Smooth muscle cell (in vitro differentiated cells): ENCODE measurements around the gene ZBTB20. TPM values are rescaled to one million over a fixed set of nuclear protein-coding genes. Genes with fewer than 3 reads are reported as not detected.

Experiments
- DNase-seq: peaks from one replicate; lab custom pipeline; 2025; ENCODE audit not compliant: unreplicated experiment; lab: John Stamatoyannopoulos, UW
- H2AFZ ChIP-seq: fragments of 200-600 bp; sonication (generic); 2 replicates; pipeline ENCODE4 v1.6.0; 2016; ENCODE audit warnings: antibody characterized with exemption, low read depth, mild to moderate bottlenecking
- H3F3A ChIP-seq: fragments of 200-600 bp; sonication (generic); 2 replicates; pipeline ENCODE4 v1.6.0; 2017; ENCODE audit warnings: antibody characterized with exemption, low read depth
- H3K27ac ChIP-seq: fragments of 200-600 bp; sonication (generic); 2 replicates; pipeline ENCODE4 v1.5.1; 2016; ENCODE audit warnings: low read depth, mild to moderate bottlenecking
- H3K27me3 ChIP-seq: fragments of 200-600 bp; sonication (generic); 2 replicates; pipeline ENCODE4 v1.6.1; 2016; ENCODE audit warnings: low read depth, mild to moderate bottlenecking
- H3K36me3 ChIP-seq: fragments of 200-600 bp; sonication (generic); 2 replicates; pipeline ENCODE4 v1.5.1; 2016; ENCODE audit warnings: low read depth
- H3K4me1 ChIP-seq: fragments of 200-600 bp; sonication (generic); 2 replicates; pipeline ENCODE4 v1.5.1; 2016; ENCODE audit warnings: low read depth
- H3K4me2 ChIP-seq: fragments of 200-600 bp; sonication (generic); 2 replicates; pipeline ENCODE4 v1.6.0; 2016; ENCODE audit warnings: mild to moderate bottlenecking
- H3K4me3 ChIP-seq: fragments of 200-600 bp; sonication (generic); 2 replicates; pipeline ENCODE4 v1.5.1; 2016; ENCODE audit warnings: mild to moderate bottlenecking
- H3K79me2 ChIP-seq: fragments of 200-600 bp; sonication (generic); 2 replicates; pipeline ENCODE4 v1.6.0; 2016; ENCODE audit warnings: low read depth, mild to moderate bottlenecking
- H3K9ac ChIP-seq: fragments of 200-600 bp; sonication (generic); 2 replicates; pipeline ENCODE4 v1.6.0; 2016; ENCODE audit warnings: low read depth
- H3K9me3 ChIP-seq: fragments of 200-600 bp; sonication (generic); replicated peaks from 2 replicates; pipeline ENCODE4 v1.5.1; 2016; ENCODE audit warnings: low read depth
- H4K20me1 ChIP-seq: fragments of 200-600 bp; sonication (generic); 2 replicates; pipeline ENCODE4 v1.6.0; 2016; ENCODE audit warnings: low read depth
- CTCF ChIP-seq: fragments of 200-600 bp; sonication (generic); IDR thresholded peaks from 2 replicates; pipeline ENCODE4 v1.5.1; 2017; ENCODE audit warnings: borderline replicate concordance, mild to moderate bottlenecking, antibody characterized with exemption; ENCODE audit not compliant: insufficient read depth, poor library complexity, severe bottlenecking
- WGBS: methylation state at CpG from one replicate; pipeline ENCODE4 v1.1.7; 2016; ENCODE audit warnings: low lambda C conversion rate; 5-methylcytosine and 5-hydroxymethylcytosine counted together
- polyA plus RNA-seq: library from polyadenylated mRNA; unstranded; fragments of >200 nt; fragmentation: Nextera tagmentation; extraction: Ambion mirVana; gene quantifications from 2 replicates; pipeline ENCODE4 v1.2.1, GENCODE V29; 2016
- total RNA-seq: library from RNA; depleted of rRNA; stranded (reverse); fragments of >200 nt; gene quantifications from 2 replicates; pipeline ENCODE4 v1.2.3, GENCODE V29; 2014

Gene ZBTB20
- total and polyA plus RNA-seq, 2 experiments from 2014 or later: 4.9 to 6.8 TPM

- no peaks in the 10 kb centered on the region for H3K4me1 ChIP-seq
- H3K9me3 ChIP-seq: no peaks in the 10 kb centered on the region
- no peaks in the 10 kb centered on the region for H4K20me1 ChIP-seq
- no peak overlapping the region for H3K4me2 ChIP-seq
- no peak overlapping the region for H3K4me3 ChIP-seq
- H3K27me3 ChIP-seq: no peaks in the 10 kb centered on the region
- H3K27ac ChIP-seq: no peak overlapping the region
- DNase-seq: no peak
- WGBS: 58% methylated on average over 3 of the region's 3 CpGs
- no peaks in the 10 kb centered on the region for H3K79me2 ChIP-seq
- TF ChIP-seq CTCF: no peak
- no peaks in the 10 kb centered on the region for H3F3A ChIP-seq
- H3K36me3 ChIP-seq: no peaks in the 10 kb centered on the region
- no peak overlapping the region for H3K9ac ChIP-seq
- no peak overlapping the region for H2AFZ ChIP-seq
Observed at GRCh38 chr3:115077501-115078250, 69.4 kb downstream of the ZBTB20 start.

- TF ChIP-seq CTCF: no peak
- H3K79me2 ChIP-seq: no peaks in the 10 kb centered on the region
- no peaks in the 10 kb centered on the region for H4K20me1 ChIP-seq
- H3K9me3 ChIP-seq: no peaks in the 10 kb centered on the region
- no peak overlapping the region for H2AFZ ChIP-seq
- H3K9ac ChIP-seq: no peak overlapping the region
- DNase-seq: no peak
- no peaks in the 10 kb centered on the region for H3K27me3 ChIP-seq
- no peaks in the 10 kb centered on the region for H3K36me3 ChIP-seq
- H3K4me1 ChIP-seq: no peaks in the 10 kb centered on the region
- H3F3A ChIP-seq: no peaks in the 10 kb centered on the region
- no peak overlapping the region for H3K4me3 ChIP-seq
- no peak overlapping the region for H3K27ac ChIP-seq
- no peak overlapping the region for H3K4me2 ChIP-seq
Observed at GRCh38 chr3:115074502-115074901, 72.6 kb downstream of the ZBTB20 start.

GRCh38 chr3:115072265-115073021 lies 74.6 kb downstream of the ZBTB20 start:
- no peak for TF ChIP-seq CTCF
- Histone ChIP-seq H3K9me3 (no peaks in the 10 kb centered on the region), H3K27ac (no peak overlapping the region), H3K36me3 (no peaks in the 10 kb centered on the region), H2AFZ (no peak overlapping the region), H4K20me1 (no peaks in the 10 kb centered on the region), H3F3A (no peaks in the 10 kb centered on the region), H3K4me2 (no peak overlapping the region), H3K27me3 (no peaks in the 10 kb centered on the region), H3K4me1 (no peaks in the 10 kb centered on the region), H3K4me3 (no peak overlapping the region), H3K9ac (no peak overlapping the region), H3K79me2 (no peaks in the 10 kb centered on the region)
- 92% methylated on average over 6 of the region's 6 CpGs for WGBS
- DNase-seq: no peak
